ENCODE results near the gene CYP1A2. TPM values are rescaled to one million over a fixed set of nuclear protein-coding genes. Genes with fewer than 3 reads are reported as not detected.

The CYP1A2 gene
- total RNA-seq (not detected), polyA plus RNA-seq (under 1 TPM in 1 of 3 donors, not detected in 2; 0.03 TPM)
- long read RNA-seq, donor 1 = 0 reads
- long read RNA-seq, donor 2 = 0 reads

- TF ChIP-seq CTCF (IDR thresholded peaks at IDR 0.05) = no peak
- intact Hi-C loops (cut with DNase I) = no loop called here
- Histone ChIP-seq H3K4me1 (no peaks in the 10 kb centered on the region), H3K27me3 (ENCODE audit: insufficient read depth in 3 of 3, low read length in 2 of 3) (no peaks in the 10 kb centered on the region), H3K4me3 (no peak within 1 kb of the TSS), H3K36me3 (ENCODE audit: insufficient read depth in 1 of 2, low read depth in 1 of 2) (no peaks in the 10 kb centered on the region), H3K9me3 (no peaks in the 10 kb centered on the region), H3K27ac (no peak within 1 kb of the TSS)
- ATAC-seq = no peak
- peak in 1 of 2 donors; percentile 2 for DNase-seq
- 72 to 83% (median 78%) methylated on average over 3 of the region's 3 CpGs for WGBS, 3 donors
Measured at GRCh38 chr15:74748322-74748946, at the start of gene CYP1A2. TSS of gene CYP1A2 (plus strand) at chr15:74748845. CDS start at chr15:74749739, 894 bp downstream.

GRCh38 chr15:74709011-74709410 lies 39.6 kb upstream of the CYP1A2 start:
- ATAC-seq (no peak), DNase-seq (no peak)
- TF ChIP-seq CTCF (IDR thresholded peaks at IDR 0.05) = no peak
- H3K27me3 ChIP-seq (ENCODE audit: insufficient read depth in 3 of 3, low read length in 2 of 3) = no peaks in the 10 kb centered on the region
- no peak overlapping the region for H3K4me3 ChIP-seq
- intact Hi-C loops (cut with DNase I) = no loop called here
- H3K36me3 ChIP-seq (ENCODE audit: insufficient read depth in 1 of 2, low read depth in 1 of 2) = no peaks in the 10 kb centered on the region
- no peaks in the 10 kb centered on the region for H3K9me3 ChIP-seq
- H3K4me1 ChIP-seq = no peaks in the 10 kb centered on the region
- H3K27ac ChIP-seq = no peak overlapping the region
- WGBS, 3 donors = 58 to 71% (median 60%) methylated on average over 1 of the region's 1 CpG

- intact Hi-C loops (cut with DNase I) = no loop called here
- Histone ChIP-seq H3K27ac (no peak overlapping the region), H3K4me1 (no peaks in the 10 kb centered on the region)
Measured at GRCh38 chr15:74709892-74710291, 38.8 kb upstream of the CYP1A2 start.

GRCh38 chr15:74710319-74711094 lies 38.1 kb upstream of the CYP1A2 start:
- Histone ChIP-seq H3K36me3 (ENCODE audit: insufficient read depth in 1 of 2, low read depth in 1 of 2) (no peaks in the 10 kb centered on the region), H3K4me1 (no peaks in the 10 kb centered on the region), H3K27ac (no peak overlapping the region), H3K27me3 (ENCODE audit: insufficient read depth in 3 of 3, low read length in 2 of 3) (no peaks in the 10 kb centered on the region), H3K9me3 (no peaks in the 10 kb centered on the region), H3K4me3 (no peak overlapping the region)
- WGBS, 3 donors = 42 to 48% (median 46%) methylated on average over 3 of the region's 3 CpGs
- TF ChIP-seq CTCF (IDR thresholded peaks at IDR 0.05) = no peak
- intact Hi-C loops (cut with DNase I) = no loop called here
- no peak for DNase-seq
- ATAC-seq = no peak

More at GRCh38 chr15:74709892-74710291, 38.8 kb upstream of the CYP1A2 start:
- no peak for ATAC-seq
- Histone ChIP-seq H3K27me3 (ENCODE audit: insufficient read depth in 3 of 3, low read length in 2 of 3) (no peaks in the 10 kb centered on the region), H3K36me3 (ENCODE audit: insufficient read depth in 1 of 2, low read depth in 1 of 2) (no peaks in the 10 kb centered on the region), H3K4me3 (no peak overlapping the region), H3K9me3 (no peaks in the 10 kb centered on the region)
- DNase-seq = no peak
- no peak for TF ChIP-seq CTCF (IDR thresholded peaks at IDR 0.05)
- WGBS, 3 donors = 51 to 59% (median 57%) methylated on average over 3 of the region's 3 CpGs
